ACC112 (cell line): ENCODE measurements around the gene ZNF552.
"Not testable (repeated sequence)": the region's sequence is repeated elsewhere in the genome, so short reads cannot be mapped to it uniquely, and the experiment has no call there.

Source experiments
- H2AFZ ChIP-seq: fragments of 200-600 bp; sonication (generic); one replicate; pipeline ENCODE4 v1.6.0; 2017; ENCODE audit warnings: antibody characterized with exemption, low read length; ENCODE audit not compliant: unreplicated experiment
- H3K27ac ChIP-seq: fragments of 200-600 bp; sonication (generic); 2 replicates; pipeline ENCODE4 v1.5.1; 2014; ENCODE audit warnings: low read depth, mild to moderate bottlenecking, antibody characterized with exemption, low read length, moderate library complexity
- H3K27me3 ChIP-seq: fragments of 200-600 bp; sonication (generic); 2 replicates; pipeline ENCODE4 v1.6.1; 2014; ENCODE audit warnings: mild to moderate bottlenecking, antibody characterized with exemption, low read length, moderate library complexity, mixed read lengths; ENCODE audit not compliant: insufficient read depth
- H3K36me3 ChIP-seq: fragments of 200-600 bp; sonication (generic); 2 replicates; pipeline ENCODE4 v1.6.1; 2016; ENCODE audit warnings: mild to moderate bottlenecking, antibody characterized with exemption, low read length, moderate library complexity, mixed read lengths; ENCODE audit not compliant: insufficient read depth
- H3K4me1 ChIP-seq: fragments of 200-600 bp; sonication (generic); one replicate; pipeline ENCODE4 v1.6.1; 2016; ENCODE audit warnings: low read length, mixed read lengths; ENCODE audit not compliant: insufficient read depth, unreplicated experiment, control insufficient read depth
- H3K4me3 ChIP-seq: fragments of 200-600 bp; sonication (generic); 2 replicates; pipeline ENCODE4 v1.5.1; 2014; ENCODE audit warnings: mild to moderate bottlenecking, low read depth, low read length
- H3K79me2 ChIP-seq: fragments of 200-600 bp; sonication (generic); one replicate; pipeline ENCODE4 v1.6.0; 2016; ENCODE audit warnings: low read length; ENCODE audit not compliant: control insufficient read depth, unreplicated experiment, insufficient read depth

Gene ZNF552

DNA sequence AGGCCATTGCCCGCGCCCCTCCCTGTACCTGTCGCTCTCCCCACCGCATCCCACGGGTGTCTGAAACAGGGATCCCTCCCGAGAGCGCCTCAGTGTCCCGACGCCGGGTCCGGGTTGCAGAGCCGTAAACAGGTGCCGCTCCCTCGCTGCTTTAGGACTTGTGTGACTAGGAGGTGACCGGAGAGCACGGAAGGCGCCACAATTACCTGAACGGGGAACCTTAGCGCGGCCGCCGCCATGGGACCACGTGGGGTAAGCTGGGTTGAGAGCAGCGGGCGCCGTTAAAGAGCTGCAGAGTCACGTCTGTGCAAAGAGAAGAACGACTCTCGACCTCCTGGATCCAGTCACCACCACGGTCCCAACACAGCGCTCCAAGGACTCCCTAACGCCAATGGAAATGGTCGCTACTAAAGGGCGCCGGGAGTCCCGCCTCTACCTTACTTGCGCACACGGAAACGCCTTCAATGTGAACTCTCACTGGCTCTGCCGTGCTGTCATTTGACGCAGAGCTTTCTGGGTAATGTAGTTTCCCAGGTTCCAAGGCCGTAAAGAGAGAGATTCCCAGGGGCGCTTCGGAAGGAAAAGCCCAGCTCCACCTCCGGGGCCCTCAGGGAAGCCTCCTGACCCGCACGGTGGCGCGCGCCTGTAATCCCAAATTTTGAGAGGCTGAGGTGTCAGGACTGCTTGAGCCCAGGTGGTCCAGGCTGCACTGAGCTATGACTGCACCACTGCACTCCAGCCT lies at the start of gene ZNF552:
Gene ZNF552 (minus strand): TSS at position 409 of the 742 bp plus-strand sequence. CDS start 170 bp downstream, at position 239.
- Histone ChIP-seq H3K27ac (no peak within 1 kb of the TSS), H3K79me2 (peaks cover 10% of the 10 kb centered on the region), H3K36me3 (no peaks in the 10 kb centered on the region), H3K4me3 (peak within 1 kb of the TSS; percentile 94), H3K27me3 (no peaks in the 10 kb centered on the region), H2AFZ (peak within 1 kb of the TSS; percentile 60), H3K4me1 (no peaks in the 10 kb centered on the region)

DNA sequence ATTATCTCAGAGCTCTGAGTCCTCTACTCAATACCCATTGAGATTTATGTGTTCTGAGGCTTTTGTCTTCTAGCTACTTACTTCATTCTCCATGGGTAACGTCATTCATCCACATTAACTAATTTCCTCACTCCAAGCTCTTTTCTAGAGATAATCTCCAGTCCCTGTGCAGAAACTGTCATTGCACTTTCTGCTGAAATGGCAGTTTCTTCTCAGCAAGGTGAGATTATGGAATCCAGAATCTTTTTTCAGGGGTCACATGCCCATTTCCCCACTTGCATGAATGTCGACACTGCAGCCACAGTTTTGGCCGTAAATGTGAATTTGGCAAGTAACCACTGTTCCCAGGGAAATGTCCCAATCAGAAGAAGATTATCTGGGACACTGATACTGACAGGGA lies 47.6 kb upstream of the ZNF552 start:
- H3K4me1 ChIP-seq, H3K4me3 ChIP-seq, H3K79me2 ChIP-seq, H3K27me3 ChIP-seq, H3K27ac ChIP-seq, H2AFZ ChIP-seq: not testable (repeated sequence)
- H3K36me3 ChIP-seq: peaks cover 60% of the 10 kb centered on the region

DNA sequence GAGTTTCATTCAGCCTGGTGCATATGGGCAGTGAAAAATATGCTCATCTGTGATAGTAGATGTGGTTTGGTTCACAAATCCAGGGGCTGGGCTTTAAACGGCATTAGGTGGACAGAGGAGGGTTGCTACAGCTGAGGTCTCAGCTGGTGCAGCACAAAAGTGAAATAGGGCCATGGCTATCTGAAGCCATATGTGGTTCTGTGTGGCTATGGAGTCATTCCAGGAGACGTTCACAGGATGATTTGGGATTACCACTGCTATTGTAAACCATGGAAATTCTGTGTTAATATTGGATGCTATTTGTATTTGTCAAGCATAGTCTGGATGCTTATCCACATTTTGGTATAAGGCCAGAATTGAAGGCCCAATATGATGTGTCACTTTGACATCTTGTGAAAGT lies 39.4 kb upstream of the ZNF552 start:
- not testable (repeated sequence) for H3K4me3 ChIP-seq, H2AFZ ChIP-seq, H3K27me3 ChIP-seq, H3K4me1 ChIP-seq, H3K27ac ChIP-seq
- Histone ChIP-seq H3K79me2 (peaks cover 27% of the 10 kb centered on the region), H3K36me3 (0 out of 2 replicates have a peak, but pooled peaks cover 14% of the 10 kb centered on the region)

DNA sequence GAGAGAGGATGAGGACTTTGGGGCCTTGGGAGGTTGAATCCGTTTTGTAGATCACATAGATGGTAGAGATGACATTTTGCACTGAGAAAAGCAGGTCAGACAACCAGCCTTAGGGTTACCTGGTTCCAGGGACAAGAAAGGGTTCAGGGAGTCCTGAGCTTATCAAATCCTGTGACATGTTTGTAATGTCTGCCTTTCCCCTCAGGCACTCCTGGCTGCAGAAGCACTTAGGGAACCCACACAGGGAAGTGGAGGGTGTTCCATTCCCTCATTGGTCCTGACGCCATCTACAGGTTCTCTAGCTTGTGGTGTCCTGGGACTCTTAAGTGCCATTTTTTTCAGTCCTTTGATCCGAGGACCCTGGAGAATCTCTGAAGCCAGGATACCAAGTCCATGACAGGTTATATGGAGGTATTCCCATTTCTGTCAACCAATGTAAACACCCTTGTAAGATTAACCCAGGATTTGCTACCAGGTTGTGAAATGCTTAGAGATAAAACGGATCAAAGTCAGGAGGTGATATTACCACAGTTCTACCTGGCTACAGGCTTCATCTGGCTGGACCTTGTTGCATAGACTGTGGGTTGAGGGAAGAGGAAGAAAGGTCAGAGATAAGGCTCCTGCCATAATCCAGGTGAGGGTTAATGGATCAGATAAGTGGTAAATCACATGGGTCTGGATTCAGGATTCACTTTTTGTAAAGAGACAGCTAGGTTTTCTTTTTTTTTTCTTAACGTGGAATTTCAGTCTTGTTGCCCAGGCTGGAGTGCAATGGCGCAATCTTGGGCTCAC lies 37.3 kb upstream of the ZNF552 start:
- not testable (repeated sequence) for H3K4me3 ChIP-seq, H3K36me3 ChIP-seq, H3K27me3 ChIP-seq, H2AFZ ChIP-seq, H3K27ac ChIP-seq, H3K4me1 ChIP-seq
- peaks cover 27% of the 10 kb centered on the region for H3K79me2 ChIP-seq

DNA sequence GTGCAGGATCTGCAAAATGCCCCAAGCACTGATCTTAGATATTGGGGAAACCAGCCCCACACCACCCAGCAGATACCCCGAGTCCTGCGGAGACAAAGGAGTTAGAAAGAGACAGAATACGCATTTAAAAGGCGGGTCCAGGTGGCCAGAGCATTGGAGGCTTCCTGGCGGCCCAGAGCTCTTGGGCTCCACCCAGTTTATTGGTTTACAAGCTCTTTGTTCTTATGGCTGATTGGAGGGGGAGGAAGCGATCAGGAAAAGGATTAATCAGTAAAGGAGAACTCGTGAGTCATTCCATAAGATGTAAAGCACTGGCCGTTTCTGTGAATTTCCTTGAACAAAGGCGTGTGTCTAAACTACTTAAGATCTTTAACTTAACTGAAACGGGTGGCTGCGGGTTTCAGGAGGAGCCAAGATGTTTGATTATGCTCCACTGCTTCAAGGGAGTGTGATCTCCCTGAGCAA lies 35.9 kb upstream of the ZNF552 start:
- Histone ChIP-seq H3K36me3 (0 out of 2 replicates have a peak, but pooled peaks cover 5% of the 10 kb centered on the region), H3K27ac (peak overlapping the region; percentile 68), H3K27me3 (no peaks in the 10 kb centered on the region), H2AFZ (no peak overlapping the region), H3K79me2 (peaks cover 27% of the 10 kb centered on the region), H3K4me1 (peaks cover 8% of the 10 kb centered on the region), H3K4me3 (peak overlapping the region; percentile 89)

- peak within 1 kb of the TSS; percentile 68 for H3K27ac ChIP-seq
- peak within 1 kb of the TSS; percentile 22 for H2AFZ ChIP-seq
- H3K4me3 ChIP-seq: peak within 1 kb of the TSS; percentile 89
- not testable (repeated sequence) for H3K36me3 ChIP-seq, H3K27me3 ChIP-seq, H3K4me1 ChIP-seq
- peaks cover 27% of the 10 kb centered on the region for H3K79me2 ChIP-seq
These were observed 35.2 kb upstream of the ZNF552 start, which contains the start of gene ZNF587 for GRCh38 chr19:57849666-57850473. Gene ZNF587, plus strand, starts transcription at chr19:57849859. Its CDS starts 180 bp downstream, at chr19:57850039.

DNA sequence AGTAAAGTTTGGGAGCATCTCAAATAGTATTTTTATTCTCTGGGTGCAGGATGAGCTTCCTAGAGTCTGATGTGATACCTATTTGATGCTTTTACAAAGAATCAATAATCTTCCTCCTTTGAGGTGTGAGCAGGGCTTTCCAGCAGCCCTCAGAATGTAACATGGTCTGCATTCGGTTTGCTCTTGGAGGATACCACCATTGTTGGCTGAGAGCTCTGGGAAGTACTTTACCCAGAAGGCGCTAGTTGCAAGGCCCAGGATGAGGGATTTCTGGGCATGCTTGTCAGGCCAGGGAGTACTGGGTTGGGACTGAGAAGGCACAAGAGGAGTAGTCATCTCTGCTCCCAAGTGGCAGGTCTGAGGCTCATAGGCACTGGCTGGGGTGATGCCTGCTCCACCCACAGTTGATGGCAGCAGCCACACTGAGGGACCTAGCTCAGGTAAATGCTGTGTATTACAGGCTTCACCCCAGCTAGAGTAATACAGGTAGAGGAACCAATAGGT lies 34.5 kb upstream of the ZNF552 start:
- not testable (repeated sequence) for H3K4me1 ChIP-seq, H2AFZ ChIP-seq, H3K27me3 ChIP-seq, H3K27ac ChIP-seq, H3K36me3 ChIP-seq
- Histone ChIP-seq H3K4me3 (peak overlapping the region; percentile 89), H3K79me2 (peaks cover 31% of the 10 kb centered on the region)

DNA sequence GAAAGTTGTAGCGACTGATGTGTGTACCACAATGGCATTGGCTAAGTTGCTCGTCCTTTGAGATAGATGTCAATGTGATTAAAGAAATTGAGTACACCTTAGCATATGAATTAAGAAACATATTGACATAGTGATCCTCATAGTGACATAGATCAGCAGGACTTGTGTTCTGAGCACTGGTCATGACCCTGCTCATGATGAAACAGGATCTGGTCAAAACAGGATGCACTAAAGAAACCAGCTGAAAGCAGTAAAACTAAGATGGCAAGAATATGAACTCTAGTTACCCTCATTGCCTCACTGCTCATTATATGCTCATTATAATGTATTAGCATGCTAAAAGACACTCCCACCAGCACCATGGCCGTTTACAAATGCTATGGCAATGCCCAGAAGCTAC lies 32.5 kb upstream of the ZNF552 start:
- peaks cover 28% of the 10 kb centered on the region for H3K79me2 ChIP-seq

GRCh38 chr19:57841122-57841763 lies 26.5 kb upstream of the ZNF552 start:
- H3K4me1 ChIP-seq: no peaks in the 10 kb centered on the region
- peaks cover 20% of the 10 kb centered on the region for H3K79me2 ChIP-seq
- H3K36me3 ChIP-seq: no peaks in the 10 kb centered on the region
- no peak overlapping the region for H3K27ac ChIP-seq
- no peak overlapping the region for H3K4me3 ChIP-seq
- no peak overlapping the region for H2AFZ ChIP-seq
- no peaks in the 10 kb centered on the region for H3K27me3 ChIP-seq

More for the DNA sequence above, 32.5 kb upstream of the ZNF552 start:
- H3K4me1 ChIP-seq, H3K4me3 ChIP-seq, H3K27me3 ChIP-seq, H3K36me3 ChIP-seq, H3K27ac ChIP-seq, H2AFZ ChIP-seq: not testable (repeated sequence)
